Progenitor cell of endocrine pancreas (in vitro differentiated cells): ENCODE data around the gene MRPL44. TPM values are rescaled to one million over a fixed set of nuclear protein-coding genes. Genes with fewer than 3 reads are reported as not detected.

ENCODE experiments used
- DNase-seq: peaks from one replicate; pipeline ENCODE4 v3.0.0; 2021; ENCODE audit warnings: low spot score; ENCODE audit not compliant: unreplicated experiment
- H3K27ac Mint-ChIP-seq: 2 replicates; pipeline ENCODE4 v1.8.0; 2021; ENCODE audit warnings: mild to moderate bottlenecking, moderate library complexity, mixed read lengths
- H3K27me3 Mint-ChIP-seq: 2 replicates; pipeline ENCODE4 v1.8.0; 2021; ENCODE audit warnings: mixed read lengths
- H3K36me3 Mint-ChIP-seq: 2 replicates; pipeline ENCODE4 v1.8.0; 2022; ENCODE audit warnings: mixed read lengths; ENCODE audit not compliant: insufficient read depth
- H3K4me1 Mint-ChIP-seq: 2 replicates; pipeline ENCODE4 v1.8.0; 2021; ENCODE audit warnings: low read depth, mixed read lengths
- H3K4me3 Mint-ChIP-seq: 2 replicates; pipeline ENCODE4 v1.8.0; 2021; ENCODE audit warnings: low read depth, mild to moderate bottlenecking, moderate library complexity, mixed read lengths
- H3K9me3 Mint-ChIP-seq: 2 replicates; pipeline ENCODE4 v1.8.0; 2021; ENCODE audit warnings: low read depth, mixed read lengths
- total RNA-seq: library from RNA; stranded (reverse); gene quantifications from 2 replicates; pipeline ENCODE4 v1.2.1, GENCODE V29; 2021
- TF ChIP-seq, protein P1 (sequence below): fragments of 200-600 bp; sonication (generic); IDR thresholded peaks from one replicate; pipeline ENCODE4 v1.5.0; 2021; ENCODE audit warnings: antibody characterized with exemption, mild to moderate bottlenecking; ENCODE audit not compliant: unreplicated experiment

Gene MRPL44
- total RNA-seq, 1 donor from 2014 or later, result 26.1 TPM

GRCh38 chr2:223969315-223969714 is 12.1 kb downstream of the MRPL44 start:
- DNase-seq, result no peak
- no peaks in the 10 kb centered on the region for H3K27me3 Mint-ChIP-seq
- no peak overlapping the region for H3K4me3 Mint-ChIP-seq
- no peaks in the 10 kb centered on the region for H3K9me3 Mint-ChIP-seq
- no peak overlapping the region for H3K27ac Mint-ChIP-seq
- TF ChIP-seq, protein P1, sequence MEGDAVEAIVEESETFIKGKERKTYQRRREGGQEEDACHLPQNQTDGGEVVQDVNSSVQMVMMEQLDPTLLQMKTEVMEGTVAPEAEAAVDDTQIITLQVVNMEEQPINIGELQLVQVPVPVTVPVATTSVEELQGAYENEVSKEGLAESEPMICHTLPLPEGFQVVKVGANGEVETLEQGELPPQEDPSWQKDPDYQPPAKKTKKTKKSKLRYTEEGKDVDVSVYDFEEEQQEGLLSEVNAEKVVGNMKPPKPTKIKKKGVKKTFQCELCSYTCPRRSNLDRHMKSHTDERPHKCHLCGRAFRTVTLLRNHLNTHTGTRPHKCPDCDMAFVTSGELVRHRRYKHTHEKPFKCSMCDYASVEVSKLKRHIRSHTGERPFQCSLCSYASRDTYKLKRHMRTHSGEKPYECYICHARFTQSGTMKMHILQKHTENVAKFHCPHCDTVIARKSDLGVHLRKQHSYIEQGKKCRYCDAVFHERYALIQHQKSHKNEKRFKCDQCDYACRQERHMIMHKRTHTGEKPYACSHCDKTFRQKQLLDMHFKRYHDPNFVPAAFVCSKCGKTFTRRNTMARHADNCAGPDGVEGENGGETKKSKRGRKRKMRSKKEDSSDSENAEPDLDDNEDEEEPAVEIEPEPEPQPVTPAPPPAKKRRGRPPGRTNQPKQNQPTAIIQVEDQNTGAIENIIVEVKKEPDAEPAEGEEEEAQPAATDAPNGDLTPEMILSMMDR, result no peak
- no peaks in the 10 kb centered on the region for H3K4me1 Mint-ChIP-seq
- H3K36me3 Mint-ChIP-seq, result peaks cover 4% of the 10 kb centered on the region

- TF ChIP-seq, protein P1, result no peak
- H3K27ac Mint-ChIP-seq, result no peak overlapping the region
Observed at GRCh38 chr2:223969856-223970255, 12.6 kb downstream of the MRPL44 start.

DNA sequence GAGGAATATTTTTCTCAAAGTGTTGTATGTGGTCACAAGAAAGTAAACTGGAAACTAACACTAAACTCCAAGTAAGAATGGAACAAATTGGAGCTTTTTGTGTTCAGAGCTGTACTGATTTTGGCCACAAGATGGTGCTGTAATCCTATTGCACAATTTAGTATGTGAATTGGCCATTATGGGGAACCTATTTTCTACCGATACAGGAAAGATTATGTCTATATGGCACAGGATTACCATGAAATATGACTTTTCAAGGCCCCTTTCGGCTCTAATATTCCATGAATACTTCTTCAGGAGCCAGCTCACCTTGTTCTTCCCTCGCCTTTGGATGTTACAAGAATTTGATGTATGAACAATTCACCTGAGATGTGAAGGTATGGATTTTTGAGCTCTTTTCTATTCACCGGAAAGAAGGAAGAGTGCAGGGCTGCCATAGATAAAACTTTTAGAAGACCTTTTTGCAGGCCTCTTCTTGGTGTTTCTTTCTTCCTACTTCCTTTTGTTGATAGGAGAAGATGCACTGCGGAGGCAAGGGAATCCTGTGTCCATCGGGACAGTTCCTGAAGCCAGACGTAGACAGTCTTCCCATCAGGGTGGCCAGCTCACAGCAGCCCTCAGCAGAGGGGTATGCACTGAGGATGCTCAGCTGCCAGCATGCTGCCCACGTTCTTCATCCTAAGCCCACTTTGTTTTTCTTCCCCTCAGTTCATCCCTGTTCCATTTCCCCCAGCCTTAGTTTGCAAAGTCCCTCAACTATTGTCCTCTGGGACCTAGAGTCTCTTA is 13.3 kb downstream of the MRPL44 start:
- TF ChIP-seq, protein P1, result peak; percentile 94
- peak; percentile 33 for DNase-seq
- Mint-ChIP-seq H3K9me3 (no peaks in the 10 kb centered on the region), H3K27me3 (no peaks in the 10 kb centered on the region), H3K27ac (no peak overlapping the region), H3K4me3 (no peak overlapping the region), H3K4me1 (no peaks in the 10 kb centered on the region), H3K36me3 (peaks cover 4% of the 10 kb centered on the region)

More at GRCh38 chr2:223969856-223970255, 12.6 kb downstream of the MRPL44 start:
- Mint-ChIP-seq H3K4me3 (no peak overlapping the region), H3K9me3 (no peaks in the 10 kb centered on the region), H3K4me1 (no peaks in the 10 kb centered on the region), H3K27me3 (no peaks in the 10 kb centered on the region), H3K36me3 (peaks cover 4% of the 10 kb centered on the region)
- no peak for DNase-seq

GRCh38 chr2:223971731-223972130 is 14.5 kb downstream of the MRPL44 start:
- TF ChIP-seq, protein P1, result no peak
- H3K4me1 Mint-ChIP-seq, result no peaks in the 10 kb centered on the region
- no peak for DNase-seq
- H3K9me3 Mint-ChIP-seq, result no peaks in the 10 kb centered on the region
- no peaks in the 10 kb centered on the region for H3K27me3 Mint-ChIP-seq
- no peak overlapping the region for H3K27ac Mint-ChIP-seq
- H3K36me3 Mint-ChIP-seq, result peaks cover under 1% of the 10 kb centered on the region
- no peak overlapping the region for H3K4me3 Mint-ChIP-seq

DNA sequence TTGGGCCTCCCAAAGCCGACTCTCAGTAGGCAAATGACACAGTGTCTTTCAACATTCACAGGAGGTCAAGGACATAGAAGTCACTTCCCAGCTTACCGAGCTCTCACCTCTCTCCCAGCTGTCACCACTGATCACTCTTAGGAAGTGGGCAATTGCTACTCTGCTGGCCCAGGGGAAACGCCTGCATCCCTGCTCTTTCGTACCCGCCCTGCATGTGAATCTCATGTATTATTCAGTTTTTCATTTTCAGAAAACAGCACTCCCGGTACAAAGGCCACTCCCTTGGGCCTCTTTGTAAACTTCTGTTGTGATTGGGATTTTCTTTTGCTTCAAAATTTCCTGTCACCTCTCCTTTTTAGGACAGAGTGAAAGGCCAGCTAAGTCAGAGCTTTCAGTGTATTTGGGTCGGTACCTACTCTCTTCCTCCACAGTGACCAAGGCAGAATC is 15.4 kb downstream of the MRPL44 start:
- Mint-ChIP-seq H3K27me3 (no peaks in the 10 kb centered on the region), H3K4me3 (no peak overlapping the region), H3K36me3 (no peaks in the 10 kb centered on the region), H3K4me1 (no peaks in the 10 kb centered on the region), H3K9me3 (no peaks in the 10 kb centered on the region), H3K27ac (no peak overlapping the region)
- TF ChIP-seq, protein P1, result no peak
- no peak for DNase-seq
